ENCODE data around the gene ANKRD13D. TPM values are rescaled to one million over a fixed set of nuclear protein-coding genes. Genes with fewer than 3 reads are reported as not detected.
"Not testable (repeated sequence)": the region's sequence is repeated elsewhere in the genome, so short reads cannot be mapped to it uniquely, and the experiment has no call there.

Gene ANKRD13D
- total RNA-seq, 4 donors from 2014 or later: 7.4 to 63.7 (median 22.5) TPM

DNA sequence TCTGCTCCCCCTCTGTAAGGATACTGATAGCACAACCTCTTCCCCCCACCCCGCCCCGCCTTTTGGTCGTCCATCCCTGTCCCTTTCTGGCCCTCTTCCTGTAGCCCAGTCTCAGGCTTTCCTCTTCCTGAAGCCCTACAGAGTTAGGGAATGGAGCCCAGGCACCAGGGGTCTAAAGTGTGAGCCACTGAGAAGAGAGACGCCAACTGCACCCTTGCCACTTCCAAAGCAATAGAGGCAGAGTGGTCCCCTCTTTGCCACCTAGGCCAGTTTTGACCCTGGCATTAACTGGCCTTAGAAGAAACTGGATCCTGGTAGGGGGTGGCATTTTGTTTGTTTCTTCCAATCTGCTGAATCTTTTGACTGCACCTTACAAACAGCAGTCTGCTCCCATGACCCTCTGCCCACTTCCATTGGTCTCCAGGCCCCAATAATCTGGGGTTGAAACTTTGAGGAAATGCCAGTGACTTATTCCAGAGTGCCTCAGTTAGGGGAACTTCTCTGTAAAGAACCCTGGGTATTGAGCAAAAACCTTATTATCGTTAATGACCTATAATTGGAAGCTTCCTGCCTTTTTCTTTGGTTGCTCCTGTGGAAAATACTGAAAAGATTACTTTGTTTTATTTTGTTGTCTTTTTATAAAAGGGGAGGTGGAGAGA lies 32.5 kb upstream of the ANKRD13D start:
- intact Hi-C loops (cut with DNase I; ENCODE audit: low total_unique reads): no loop called here
- H3K27me3 ChIP-seq: no peaks in the 10 kb centered on the region
- no peaks in the 10 kb centered on the region for H3K36me3 ChIP-seq
- H3K4me1 ChIP-seq: no peaks in the 10 kb centered on the region
- H3K9me3 ChIP-seq: no peaks in the 10 kb centered on the region
- H3K4me3 ChIP-seq: no peak overlapping the region
- H3K27ac ChIP-seq: no peak overlapping the region
- no peak for DNase-seq
- TF ChIP-seq, protein P1, sequence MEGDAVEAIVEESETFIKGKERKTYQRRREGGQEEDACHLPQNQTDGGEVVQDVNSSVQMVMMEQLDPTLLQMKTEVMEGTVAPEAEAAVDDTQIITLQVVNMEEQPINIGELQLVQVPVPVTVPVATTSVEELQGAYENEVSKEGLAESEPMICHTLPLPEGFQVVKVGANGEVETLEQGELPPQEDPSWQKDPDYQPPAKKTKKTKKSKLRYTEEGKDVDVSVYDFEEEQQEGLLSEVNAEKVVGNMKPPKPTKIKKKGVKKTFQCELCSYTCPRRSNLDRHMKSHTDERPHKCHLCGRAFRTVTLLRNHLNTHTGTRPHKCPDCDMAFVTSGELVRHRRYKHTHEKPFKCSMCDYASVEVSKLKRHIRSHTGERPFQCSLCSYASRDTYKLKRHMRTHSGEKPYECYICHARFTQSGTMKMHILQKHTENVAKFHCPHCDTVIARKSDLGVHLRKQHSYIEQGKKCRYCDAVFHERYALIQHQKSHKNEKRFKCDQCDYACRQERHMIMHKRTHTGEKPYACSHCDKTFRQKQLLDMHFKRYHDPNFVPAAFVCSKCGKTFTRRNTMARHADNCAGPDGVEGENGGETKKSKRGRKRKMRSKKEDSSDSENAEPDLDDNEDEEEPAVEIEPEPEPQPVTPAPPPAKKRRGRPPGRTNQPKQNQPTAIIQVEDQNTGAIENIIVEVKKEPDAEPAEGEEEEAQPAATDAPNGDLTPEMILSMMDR (IDR thresholded peaks at IDR 0.05): no peak
- TF ChIP-seq POLR2A (IDR thresholded peaks at IDR 0.05): no peak

DNA sequence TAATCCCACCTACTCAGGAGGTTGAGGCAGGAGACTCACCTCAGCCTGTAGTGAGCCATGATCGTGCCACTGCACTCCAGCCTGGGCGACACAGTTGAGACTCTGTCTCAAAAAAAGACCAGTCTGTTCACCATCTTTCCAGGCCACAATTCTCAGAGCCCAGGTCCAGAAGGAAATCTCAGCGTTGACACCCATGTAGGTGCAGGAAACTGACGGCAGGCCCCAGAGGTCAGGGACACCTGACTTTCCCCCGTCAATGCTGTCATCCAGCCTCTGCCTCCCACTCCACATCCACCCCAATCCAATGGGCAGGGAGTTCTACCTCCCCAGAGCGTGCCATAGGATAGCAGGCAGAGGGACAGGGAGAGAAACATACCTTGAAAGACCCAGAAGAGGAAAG lies 28.7 kb upstream of the ANKRD13D start:
- H3K9me3 ChIP-seq: no peaks in the 10 kb centered on the region
- no peaks in the 10 kb centered on the region for H3K4me1 ChIP-seq
- DNase-seq: no peak
- no peak for TF ChIP-seq POLR2A (IDR thresholded peaks at IDR 0.05)
- TF ChIP-seq, protein P1 (IDR thresholded peaks at IDR 0.05): no peak
- intact Hi-C loops (cut with DNase I; ENCODE audit: low total_unique reads): loop anchor here (5.0 to 10.0 kb wide), 2 partner anchors 42 to 124 kb away; partner anchors contain the start of gene SSH3
- H3K27ac ChIP-seq: no peak overlapping the region
- no peak overlapping the region for H3K4me3 ChIP-seq
- no peaks in the 10 kb centered on the region for H3K36me3 ChIP-seq
- no peaks in the 10 kb centered on the region for H3K27me3 ChIP-seq

DNA sequence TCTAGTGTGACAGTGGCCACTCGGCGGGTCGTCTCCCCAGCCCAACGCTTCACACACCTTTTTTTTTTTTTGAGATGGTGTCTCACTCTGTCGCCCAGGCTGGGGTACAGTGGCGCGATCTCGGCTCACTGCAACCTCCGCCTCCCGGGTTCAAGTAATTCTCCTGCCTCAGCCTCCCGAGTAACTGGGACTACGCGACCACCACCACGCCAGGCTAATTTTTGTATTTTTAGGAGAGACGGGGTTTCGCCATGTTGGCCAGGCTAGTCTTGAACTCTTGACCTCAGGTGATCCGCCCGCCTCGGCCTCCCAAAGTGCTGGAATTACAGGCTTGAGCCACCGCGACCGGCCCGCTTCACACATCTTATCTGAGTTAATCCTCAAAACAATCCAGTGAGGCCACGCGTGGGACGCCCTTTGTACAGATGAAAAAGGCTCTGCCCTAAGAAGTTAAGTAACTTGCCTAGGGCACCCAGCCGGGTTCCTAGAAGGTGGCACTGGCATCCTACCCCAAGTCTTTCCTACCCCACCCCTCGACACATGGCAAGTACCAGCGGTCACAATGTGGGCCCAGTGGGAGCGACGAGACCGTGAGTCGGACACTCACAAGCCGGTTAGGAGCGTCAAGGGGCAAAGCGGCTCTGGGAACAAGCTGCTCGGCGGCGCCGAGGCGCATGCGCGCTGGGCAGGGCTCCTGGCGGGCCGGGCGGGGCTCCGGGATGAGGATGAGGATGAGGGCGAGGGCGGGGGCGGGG lies 28.0 kb upstream of the ANKRD13D start:
- not testable (repeated sequence) for H3K27me3 ChIP-seq, H3K4me1 ChIP-seq, H3K36me3 ChIP-seq, H3K9me3 ChIP-seq
- Histone ChIP-seq H3K27ac (peak overlapping the region in 1 of 2 donors; percentile 56), H3K4me3 (peak overlapping the region; percentile 18 to 36)
- intact Hi-C loops (cut with DNase I; ENCODE audit: low total_unique reads): loop anchor here (5.0 to 10.0 kb wide), 2 partner anchors 41 to 124 kb away; partner anchors contain the start of gene SSH3
- peak in 1 of 2 donors; percentile 70 for DNase-seq

DNA sequence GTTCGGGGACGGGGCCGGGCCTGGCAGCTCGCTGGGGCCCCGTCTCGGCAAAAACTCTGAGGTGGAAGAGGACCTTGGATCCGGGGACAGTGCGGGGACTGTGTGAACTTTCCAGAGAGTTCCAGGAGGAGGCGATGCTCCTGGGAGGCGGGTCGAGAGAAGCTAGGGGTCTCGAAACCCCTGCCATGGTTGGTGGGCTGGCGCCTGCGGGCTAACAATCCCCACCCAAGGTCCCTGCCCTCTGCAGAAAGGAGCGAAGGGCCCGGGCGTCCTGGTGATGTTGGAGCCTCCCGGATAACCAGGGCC lies 27.5 kb upstream of the ANKRD13D start:
- Histone ChIP-seq H3K36me3 (no peaks in the 10 kb centered on the region), H3K4me1 (no peaks in the 10 kb centered on the region), H3K9me3 (no peaks in the 10 kb centered on the region), H3K4me3 (peak overlapping the region; percentile 18 to 36), H3K27ac (peak overlapping the region in 1 of 2 donors; percentile 56), H3K27me3 (no peaks in the 10 kb centered on the region)
- intact Hi-C loops (cut with DNase I; ENCODE audit: low total_unique reads): loop anchor here (5.0 to 10.0 kb wide), 2 partner anchors 41 to 123 kb away; partner anchors contain the start of gene SSH3
- DNase-seq: no peak
- TF ChIP-seq, protein P1 (IDR thresholded peaks at IDR 0.05): peak in 1 of 4 experiments; percentile 12
- TF ChIP-seq POLR2A (IDR thresholded peaks at IDR 0.05): no peak

DNA sequence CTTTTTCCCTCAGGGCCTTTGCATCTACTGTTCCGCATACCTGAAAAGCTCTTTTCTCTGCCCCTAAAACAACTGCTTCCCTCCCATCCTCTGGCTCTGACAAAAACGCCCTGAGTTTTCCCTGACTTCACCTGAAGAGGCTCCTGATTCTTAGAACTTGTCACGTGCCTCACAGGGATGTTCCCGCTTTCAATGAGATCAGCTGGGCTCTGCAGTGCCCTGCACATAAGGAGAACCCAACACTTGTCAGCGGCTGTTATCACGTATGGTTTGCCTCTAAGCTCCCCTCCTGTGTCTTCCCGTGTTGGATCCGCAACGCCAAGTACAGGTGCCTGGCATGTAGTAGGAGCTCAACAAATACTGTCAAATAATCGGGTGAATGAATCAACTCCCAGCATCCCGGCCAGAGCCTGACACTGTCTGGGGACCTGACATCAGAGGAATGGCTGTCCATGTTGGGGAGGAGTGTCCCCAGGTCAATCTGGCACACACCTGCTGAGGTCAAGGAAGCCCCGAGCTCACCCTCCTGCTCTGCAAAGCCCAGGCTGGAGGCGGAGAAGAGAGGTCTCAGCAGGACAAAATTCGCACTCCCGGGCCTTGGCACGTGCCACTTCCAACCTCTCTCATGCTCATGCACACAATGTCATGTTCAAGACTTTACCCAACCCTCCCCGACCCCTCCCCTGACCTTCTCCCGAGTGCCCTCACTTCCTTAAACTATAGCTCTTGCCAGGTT lies 27.0 kb upstream of the ANKRD13D start:
- no peak for TF ChIP-seq POLR2A (IDR thresholded peaks at IDR 0.05)
- TF ChIP-seq, protein P1 (IDR thresholded peaks at IDR 0.05): no peak
- Histone ChIP-seq H3K9me3 (no peaks in the 10 kb centered on the region), H3K4me3 (peak overlapping the region in 1 of 2 donors; percentile 18), H3K36me3 (no peaks in the 10 kb centered on the region), H3K4me1 (peaks cover 0 to 3% of the 10 kb centered on the region in 2 donors), H3K27ac (peak overlapping the region in 1 of 2 donors; percentile 56), H3K27me3 (no peaks in the 10 kb centered on the region)
- DNase-seq: peak in 1 of 2 donors; percentile 22
- intact Hi-C loops (cut with DNase I; ENCODE audit: low total_unique reads): loop anchor here (5.0 to 10.0 kb wide), 2 partner anchors 40 to 123 kb away; partner anchors contain the start of gene SSH3
